H9 (cell line): ENCODE results near the gene WDR33. TPM values are rescaled to one million over a fixed set of nuclear protein-coding genes. Genes with fewer than 3 reads are reported as not detected.
A peak's percentile ranks its signal among the peaks of the same experiment; 100 is the strongest.

Source experiments
- DNase-seq: peaks from one replicate; pipeline ENCODE4 v3.0.0-alpha.2; 2017
- H2AFZ ChIP-seq: one replicate; pipeline ENCODE4 v1.6.1; 2013; ENCODE audit warnings: mild to moderate bottlenecking, low read length, control low read depth, moderate library complexity
- H2AK5ac ChIP-seq: 2 replicates; pipeline ENCODE4 v1.6.1; 2013; ENCODE audit warnings: low read length, control low read depth, mixed read lengths; ENCODE audit not compliant: insufficient read length
- H2BK120ac ChIP-seq: one replicate; pipeline ENCODE4 v1.6.1; 2013; ENCODE audit warnings: low read depth, mild to moderate bottlenecking, low read length, control low read depth, inconsistent platforms; ENCODE audit not compliant: poor library complexity, severe bottlenecking
- H2BK12ac ChIP-seq: 2 replicates; pipeline ENCODE4 v1.6.1; 2013; ENCODE audit warnings: low read length, control low read depth, mixed read lengths, low read depth; ENCODE audit not compliant: insufficient read length
- H2BK15ac ChIP-seq: 2 replicates; pipeline ENCODE4 v1.6.1; 2013; ENCODE audit warnings: low read depth, low read length, control low read depth
- H2BK20ac ChIP-seq: one replicate; pipeline ENCODE4 v1.6.1; 2013; ENCODE audit warnings: low read depth, mild to moderate bottlenecking, low read length, control low read depth, inconsistent platforms; ENCODE audit not compliant: poor library complexity, severe bottlenecking
- H2BK5ac ChIP-seq: 2 replicates; pipeline ENCODE4 v1.6.1; 2013; ENCODE audit warnings: low read length, control low read depth, mixed read lengths; ENCODE audit not compliant: insufficient read length
- H3K14ac ChIP-seq: 2 replicates; pipeline ENCODE4 v1.6.1; 2013; ENCODE audit warnings: low read length, control low read depth; ENCODE audit not compliant: insufficient read depth
- H3K18ac ChIP-seq: 2 replicates; pipeline ENCODE4 v1.6.1; 2013; ENCODE audit warnings: low read depth, mild to moderate bottlenecking, mixed read lengths, low read length, control low read depth; ENCODE audit not compliant: insufficient read length
- H3K23ac ChIP-seq: 2 replicates; pipeline ENCODE4 v1.6.1; 2013; ENCODE audit warnings: low read length, control low read depth, mixed read lengths, low read depth; ENCODE audit not compliant: insufficient read length
- H3K23me2 ChIP-seq: 2 replicates; pipeline ENCODE4 v1.6.1; 2013; ENCODE audit warnings: low read depth, mild to moderate bottlenecking, mixed read lengths, low read length, control low read depth; ENCODE audit not compliant: insufficient read length, poor library complexity, severe bottlenecking
- H3K27ac ChIP-seq: 2 replicates; pipeline ENCODE4 v1.5.1; 2013; ENCODE audit warnings: low read length, control low read depth, mixed read lengths, low read depth; ENCODE audit not compliant: insufficient read length
- H3K27me3 ChIP-seq: 2 replicates; pipeline ENCODE4 v1.6.1; 2013; ENCODE audit warnings: low read length, control low read depth, inconsistent platforms; ENCODE audit not compliant: insufficient read depth
- H3K4ac ChIP-seq: 2 replicates; pipeline ENCODE4 v1.6.1; 2013; ENCODE audit warnings: low read depth, mild to moderate bottlenecking, control low read depth, inconsistent platforms, low read length, moderate library complexity
- H3K4me1 ChIP-seq: 2 replicates; pipeline ENCODE4 v1.6.1; 2013; ENCODE audit warnings: low read length, control low read depth, inconsistent platforms; ENCODE audit not compliant: insufficient read depth
- H3K4me2 ChIP-seq: 2 replicates; pipeline ENCODE4 v1.6.1; 2013; ENCODE audit warnings: low read length, control low read depth, mixed read lengths; ENCODE audit not compliant: insufficient read length, insufficient read depth
- H3K56ac ChIP-seq: 2 replicates; pipeline ENCODE4 v1.6.1; 2013; ENCODE audit warnings: low read depth, mild to moderate bottlenecking, mixed read lengths, low read length, control low read depth; ENCODE audit not compliant: insufficient read length
- H3K79me1 ChIP-seq: 2 replicates; pipeline ENCODE4 v1.6.1; 2013; ENCODE audit warnings: low read depth, mild to moderate bottlenecking, moderate library complexity, low read length, control low read depth, inconsistent platforms; ENCODE audit not compliant: insufficient read depth, poor library complexity, severe bottlenecking
- H3K79me2 ChIP-seq: 2 replicates; pipeline ENCODE4 v1.6.1; 2013; ENCODE audit warnings: low read length, control low read depth, inconsistent platforms; ENCODE audit not compliant: insufficient read depth
- H3K9ac ChIP-seq: 2 replicates; pipeline ENCODE4 v1.6.1; 2013; ENCODE audit warnings: low read length, control low read depth, mixed read lengths; ENCODE audit not compliant: insufficient read length; ENCODE audit errors: extremely low read depth
- H3K9me3 ChIP-seq: one replicate; pipeline ENCODE4 v1.6.1; 2013; ENCODE audit warnings: low read depth, low read length, inconsistent platforms; ENCODE audit not compliant: control insufficient read depth
- H3T11ph ChIP-seq: one replicate; pipeline ENCODE4 v1.6.1; 2013; ENCODE audit warnings: mild to moderate bottlenecking, low read length, control low read depth, inconsistent platforms
- H4K20me1 ChIP-seq: one replicate; pipeline ENCODE4 v1.6.1; 2013; ENCODE audit not compliant: control insufficient read depth, insufficient read length, insufficient read depth
- H4K5ac ChIP-seq: 2 replicates; pipeline ENCODE4 v1.6.1; 2013; ENCODE audit warnings: low read depth, mild to moderate bottlenecking, mixed read lengths, low read length, control low read depth; ENCODE audit not compliant: insufficient read length
- H4K8ac ChIP-seq: replicated peaks from 2 replicates; pipeline ENCODE4 v1.6.1; 2013; ENCODE audit warnings: low read length, control low read depth, mixed read lengths, low read depth; ENCODE audit not compliant: insufficient read length
- H4K91ac ChIP-seq: 2 replicates; pipeline ENCODE4 v1.6.1; 2013; ENCODE audit warnings: low read depth, mild to moderate bottlenecking, moderate library complexity, mixed read lengths, low read length, control low read depth; ENCODE audit not compliant: insufficient read length
- H3K27ac Mint-ChIP-seq, 3 experiments: 2 replicates in 2 of 3; 3 replicates in 1 of 3; pipeline ENCODE4 v1.8.0; 2020 to 2021; ENCODE audit warnings: mixed read lengths in 3 of 3, mild to moderate bottlenecking in 1 of 3, moderate library complexity in 1 of 3
- H3K27me3 Mint-ChIP-seq: 2 replicates; pipeline ENCODE4 v1.8.0; 2021; ENCODE audit warnings: low read depth, mild to moderate bottlenecking, moderate library complexity, mixed read lengths
- H3K36me3 Mint-ChIP-seq, 3 experiments: 2 replicates in 2 of 3; 3 replicates in 1 of 3; pipeline ENCODE4 v1.8.0; 2020 to 2021; ENCODE audit warnings: low read depth in 3 of 3, mixed read lengths in 3 of 3; ENCODE audit not compliant: insufficient read depth in 1 of 3
- H3K4me1 Mint-ChIP-seq, 2 experiments: 2 replicates each; pipeline ENCODE4 v1.8.0; 2020; ENCODE audit warnings: mixed read lengths in 2 of 2
- H3K4me3 Mint-ChIP-seq, 2 experiments: 2 replicates in 1 of 2; 3 replicates in 1 of 2; pipeline ENCODE4 v1.8.0; 2020 to 2021; ENCODE audit warnings: mild to moderate bottlenecking in 2 of 2, mixed read lengths in 2 of 2, moderate library complexity in 1 of 2
- H3K9me3 Mint-ChIP-seq, 2 experiments: 2 replicates in 1 of 2; 3 replicates in 1 of 2; pipeline ENCODE4 v1.8.0; 2020; ENCODE audit warnings: mild to moderate bottlenecking in 2 of 2, mixed read lengths in 2 of 2, moderate library complexity in 1 of 2
- WGBS: extraction: QIAGEN DNeasy Blood & Tissue Kit; methylation state at CpG from one replicate; pipeline ENCODE4 v1.1.7; 2013; ENCODE audit warnings: missing lambda C conversion rate, low lambda C conversion rate, mixed read lengths; ENCODE audit not compliant: insufficient read length; ENCODE audit errors: extremely low coverage; 5-methylcytosine and 5-hydroxymethylcytosine counted together
- total RNA-seq: library from RNA; stranded (reverse); gene quantifications from 2 replicates; pipeline ENCODE4 v1.2.1, GENCODE V29; 2021
- TF ChIP-seq, protein P1 (sequence below): fragments of 200-600 bp; sonication (generic); conservative IDR thresholded peaks from 3 replicates; pipeline ENCODE4 v1.8.0; 2021; ENCODE audit warnings: antibody characterized with exemption, mild to moderate bottlenecking

Gene WDR33
- total RNA-seq, 1 experiment from 2014 or later: 86.0 TPM

DNA sequence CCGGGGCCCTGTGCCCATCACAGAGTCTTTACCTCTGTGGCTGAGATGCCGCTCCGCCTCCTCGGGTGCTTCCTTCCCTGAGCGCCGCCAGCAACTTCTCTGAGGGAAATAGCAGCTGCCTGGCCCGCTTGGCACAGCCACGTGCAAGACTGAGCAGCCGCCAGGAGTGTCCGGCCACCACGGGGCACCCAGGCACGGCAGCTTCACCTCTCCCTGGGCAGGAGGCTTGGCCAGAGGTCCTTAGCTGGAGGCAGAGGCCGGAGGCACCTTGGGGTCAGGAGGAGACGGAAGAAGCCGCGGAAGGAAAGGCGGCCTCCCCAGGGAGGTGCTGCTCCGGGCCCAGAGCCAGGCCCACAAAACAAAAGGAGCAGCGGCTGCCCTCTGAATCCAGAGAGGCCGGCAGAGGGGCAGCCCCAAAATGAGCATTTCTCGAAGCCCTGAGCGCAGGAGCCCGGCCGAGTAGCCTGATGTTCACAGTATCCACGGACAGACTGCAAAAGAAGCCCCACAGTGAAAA is 129.6 kb downstream of the WDR33 start:
- H3K79me1 ChIP-seq: no peaks in the 10 kb centered on the region

More for the DNA sequence above, 129.6 kb downstream of the WDR33 start:
- Histone ChIP-seq H3K4ac (no peak overlapping the region), H2BK120ac (no peak overlapping the region), H3K18ac (no peak overlapping the region), H3K56ac (no peak overlapping the region), H3K79me2 (no peaks in the 10 kb centered on the region), H3K27me3 (peaks cover 4% of the 10 kb centered on the region; the same call in 1 of the 2 replicates), H3K4me2 (no peak overlapping the region), H3K9me3 (no peaks in the 10 kb centered on the region), H2AFZ (no peak overlapping the region), H4K20me1 (no peaks in the 10 kb centered on the region), H2BK5ac (no peak overlapping the region), H2BK20ac (no peak overlapping the region), H3K14ac (peak overlapping the region; percentile 24; the same call in 1 of the 2 replicates), H4K8ac (no peak overlapping the region), H3K4me1 (no peaks in the 10 kb centered on the region; the same call in 1 of the 2 replicates), H4K5ac (no peak overlapping the region), H2BK12ac (no peak overlapping the region), H3K9ac (no peak overlapping the region), H3K27ac (no peak overlapping the region), H2BK15ac (no peak overlapping the region), H3K23ac (no peak overlapping the region), H4K91ac (no peak overlapping the region), H3T11ph (no peak overlapping the region), H2AK5ac (no peak overlapping the region), H3K23me2 (no peaks in the 10 kb centered on the region)
- Mint-ChIP-seq H3K27ac (no peak overlapping the region), H3K9me3 (no peaks in the 10 kb centered on the region), H3K4me3 (no peak overlapping the region), H3K36me3 (no peaks in the 10 kb centered on the region), H3K4me1 (peaks cover 6 to 13% of the 10 kb centered on the region in 2 experiments), H3K27me3 (peaks cover 40% of the 10 kb centered on the region)
- peak; percentile 63 for DNase-seq
- WGBS: no CpG with 5 or more reads among the region's 25 CpGs
- TF ChIP-seq, protein P1, sequence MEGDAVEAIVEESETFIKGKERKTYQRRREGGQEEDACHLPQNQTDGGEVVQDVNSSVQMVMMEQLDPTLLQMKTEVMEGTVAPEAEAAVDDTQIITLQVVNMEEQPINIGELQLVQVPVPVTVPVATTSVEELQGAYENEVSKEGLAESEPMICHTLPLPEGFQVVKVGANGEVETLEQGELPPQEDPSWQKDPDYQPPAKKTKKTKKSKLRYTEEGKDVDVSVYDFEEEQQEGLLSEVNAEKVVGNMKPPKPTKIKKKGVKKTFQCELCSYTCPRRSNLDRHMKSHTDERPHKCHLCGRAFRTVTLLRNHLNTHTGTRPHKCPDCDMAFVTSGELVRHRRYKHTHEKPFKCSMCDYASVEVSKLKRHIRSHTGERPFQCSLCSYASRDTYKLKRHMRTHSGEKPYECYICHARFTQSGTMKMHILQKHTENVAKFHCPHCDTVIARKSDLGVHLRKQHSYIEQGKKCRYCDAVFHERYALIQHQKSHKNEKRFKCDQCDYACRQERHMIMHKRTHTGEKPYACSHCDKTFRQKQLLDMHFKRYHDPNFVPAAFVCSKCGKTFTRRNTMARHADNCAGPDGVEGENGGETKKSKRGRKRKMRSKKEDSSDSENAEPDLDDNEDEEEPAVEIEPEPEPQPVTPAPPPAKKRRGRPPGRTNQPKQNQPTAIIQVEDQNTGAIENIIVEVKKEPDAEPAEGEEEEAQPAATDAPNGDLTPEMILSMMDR: no peak
